Endothelial cell of umbilical vein (primary cell): ENCODE data around the gene KRT79.

Source experiments
- EZH2 ChIP-seq: IDR thresholded peaks from 2 replicates; pipeline ENCODE4 v1.6.1; 2012; ENCODE audit warnings: borderline replicate concordance, low read depth, mild to moderate bottlenecking, moderate library complexity, low read length, inconsistent platforms; ENCODE audit not compliant: severe bottlenecking
- FOS ChIP-seq: IDR thresholded peaks from 2 replicates; pipeline ENCODE4 v1.6.1; 2011; ENCODE audit warnings: mild to moderate bottlenecking, low read length, moderate library complexity, borderline replicate concordance; ENCODE audit not compliant: insufficient read depth
- GATA2 ChIP-seq: IDR thresholded peaks from 2 replicates; pipeline ENCODE4 v1.7.0; 2011; ENCODE audit warnings: low read depth, mild to moderate bottlenecking, moderate library complexity, mixed read lengths, low read length; ENCODE audit not compliant: insufficient read length, insufficient read depth
- MAX ChIP-seq: IDR thresholded peaks from 2 replicates; pipeline ENCODE4 v1.6.1; 2011; ENCODE audit not compliant: insufficient read depth, insufficient read length
- POLR2AphosphoS5 ChIP-seq: IDR thresholded peaks from 2 replicates; pipeline ENCODE4 v1.6.1; 2012; ENCODE audit warnings: low read depth, mild to moderate bottlenecking, control low read depth, low read length, moderate library complexity; ENCODE audit not compliant: insufficient read depth
- TF ChIP-seq, protein P1 (sequence below), 2 donors: IDR thresholded peaks; 1 replicate in 1 of 2; 2 replicates in 1 of 2; pipeline ENCODE4 v1.5.1; 2011; ENCODE audit warnings: low read length in 2 of 2, mild to moderate bottlenecking in 2 of 2, moderate library complexity in 2 of 2, control low read depth in 1 of 2, inconsistent platforms in 1 of 2, low read depth in 1 of 2; ENCODE audit not compliant: insufficient read depth in 1 of 2; ENCODE audit errors: extremely low read depth in 1 of 2

- TF ChIP-seq, protein P1, sequence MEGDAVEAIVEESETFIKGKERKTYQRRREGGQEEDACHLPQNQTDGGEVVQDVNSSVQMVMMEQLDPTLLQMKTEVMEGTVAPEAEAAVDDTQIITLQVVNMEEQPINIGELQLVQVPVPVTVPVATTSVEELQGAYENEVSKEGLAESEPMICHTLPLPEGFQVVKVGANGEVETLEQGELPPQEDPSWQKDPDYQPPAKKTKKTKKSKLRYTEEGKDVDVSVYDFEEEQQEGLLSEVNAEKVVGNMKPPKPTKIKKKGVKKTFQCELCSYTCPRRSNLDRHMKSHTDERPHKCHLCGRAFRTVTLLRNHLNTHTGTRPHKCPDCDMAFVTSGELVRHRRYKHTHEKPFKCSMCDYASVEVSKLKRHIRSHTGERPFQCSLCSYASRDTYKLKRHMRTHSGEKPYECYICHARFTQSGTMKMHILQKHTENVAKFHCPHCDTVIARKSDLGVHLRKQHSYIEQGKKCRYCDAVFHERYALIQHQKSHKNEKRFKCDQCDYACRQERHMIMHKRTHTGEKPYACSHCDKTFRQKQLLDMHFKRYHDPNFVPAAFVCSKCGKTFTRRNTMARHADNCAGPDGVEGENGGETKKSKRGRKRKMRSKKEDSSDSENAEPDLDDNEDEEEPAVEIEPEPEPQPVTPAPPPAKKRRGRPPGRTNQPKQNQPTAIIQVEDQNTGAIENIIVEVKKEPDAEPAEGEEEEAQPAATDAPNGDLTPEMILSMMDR (IDR thresholded peaks at IDR 0.05; ENCODE audit: extremely low read depth in 1 of 2, insufficient read depth in 1 of 2, low read depth in 1 of 2, low read length in 2 of 2) = no peak
- TF ChIP-seq EZH2 (no peak), GATA2 (no peak), POLR2AphosphoS5 (no peak), FOS (no peak), MAX (no peak)
Measured at GRCh38 chr12:52789637-52790426, 44.3 kb downstream of the KRT79 start.
